Measurements from ENCODE around the gene AOC1.

DNA sequence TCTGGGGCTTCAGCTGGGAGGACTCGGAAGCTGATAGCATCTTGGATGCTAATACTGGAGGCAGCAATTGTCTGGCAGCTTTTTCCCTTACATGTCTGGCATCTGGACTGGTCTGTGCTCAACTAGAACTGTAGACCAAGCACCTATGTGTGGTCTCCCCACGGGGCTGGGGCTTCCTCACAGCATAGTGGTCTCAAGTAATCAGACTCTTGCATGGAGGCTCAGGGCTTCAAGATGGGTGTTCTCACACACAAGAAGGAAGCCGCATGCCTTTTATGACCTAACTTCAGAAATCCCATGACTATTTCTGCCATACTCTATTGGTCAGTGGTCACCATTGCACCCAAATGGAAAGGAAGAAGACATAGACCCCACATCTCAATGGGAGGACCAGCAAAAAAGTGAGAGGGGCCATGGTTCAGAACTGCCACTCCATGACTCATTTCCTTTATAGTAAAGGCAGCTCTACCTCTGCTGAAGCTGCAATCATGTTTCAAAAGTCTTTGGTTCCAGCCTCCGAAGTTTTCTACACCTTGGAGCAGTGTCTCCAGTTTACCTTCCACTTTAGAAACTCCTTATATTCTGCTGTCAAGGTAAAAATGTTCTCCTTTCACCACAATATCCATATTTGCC, 14.7 kb downstream of the AOC1 start:
- TF ChIP-seq ZNF274 (IDR thresholded peaks at IDR 0.05; ENCODE audit: low read depth, low read length) = no peak
- no peak for TF ChIP-seq SUZ12 (IDR thresholded peaks at IDR 0.05; ENCODE audit: extremely low read depth, insufficient read depth, insufficient read length)
- no peak for TF ChIP-seq YY1 (IDR thresholded peaks at IDR 0.05; ENCODE audit: insufficient read depth, insufficient read length)

Data from NT2/D1 (cell line).